ENCODE measurements around the gene FXR2. TPM values are rescaled to one million over a fixed set of nuclear protein-coding genes. Genes with fewer than 3 reads are reported as not detected.

The FXR2 gene
- total RNA-seq, 3 donors from 2014 or later: 22.8 to 33.9 (median 25.6) TPM

DNA sequence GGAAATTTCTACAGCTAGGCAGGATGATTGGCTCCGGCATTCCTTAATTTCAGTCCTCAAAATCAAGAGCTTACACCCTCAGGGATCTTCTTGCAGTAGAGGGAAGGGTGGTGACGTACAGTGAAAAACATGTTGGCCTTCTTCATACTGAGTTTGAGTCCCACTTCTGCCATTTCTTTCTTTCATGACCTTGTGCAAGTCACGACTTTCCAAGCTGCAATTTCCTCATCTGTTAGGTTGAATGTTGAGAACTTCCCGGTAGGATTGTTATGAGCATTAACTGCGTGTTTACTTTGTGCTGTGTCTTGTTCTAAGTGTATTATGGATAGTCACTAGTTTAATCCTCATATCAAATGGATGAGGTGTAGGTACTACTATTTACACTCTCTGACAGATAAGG, 45.1 kb downstream of the FXR2 start:
- intact Hi-C loops (cut with DNase I; ENCODE audit: low total_unique reads): loop anchor here (10.0 kb wide), 1 partner anchor 55 kb away; no protein-coding TSS in a partner anchor
- no peaks in the 10 kb centered on the region for H3K36me3 ChIP-seq
- no peak for DNase-seq (ENCODE audit: low spot score in 2 of 2)

DNA sequence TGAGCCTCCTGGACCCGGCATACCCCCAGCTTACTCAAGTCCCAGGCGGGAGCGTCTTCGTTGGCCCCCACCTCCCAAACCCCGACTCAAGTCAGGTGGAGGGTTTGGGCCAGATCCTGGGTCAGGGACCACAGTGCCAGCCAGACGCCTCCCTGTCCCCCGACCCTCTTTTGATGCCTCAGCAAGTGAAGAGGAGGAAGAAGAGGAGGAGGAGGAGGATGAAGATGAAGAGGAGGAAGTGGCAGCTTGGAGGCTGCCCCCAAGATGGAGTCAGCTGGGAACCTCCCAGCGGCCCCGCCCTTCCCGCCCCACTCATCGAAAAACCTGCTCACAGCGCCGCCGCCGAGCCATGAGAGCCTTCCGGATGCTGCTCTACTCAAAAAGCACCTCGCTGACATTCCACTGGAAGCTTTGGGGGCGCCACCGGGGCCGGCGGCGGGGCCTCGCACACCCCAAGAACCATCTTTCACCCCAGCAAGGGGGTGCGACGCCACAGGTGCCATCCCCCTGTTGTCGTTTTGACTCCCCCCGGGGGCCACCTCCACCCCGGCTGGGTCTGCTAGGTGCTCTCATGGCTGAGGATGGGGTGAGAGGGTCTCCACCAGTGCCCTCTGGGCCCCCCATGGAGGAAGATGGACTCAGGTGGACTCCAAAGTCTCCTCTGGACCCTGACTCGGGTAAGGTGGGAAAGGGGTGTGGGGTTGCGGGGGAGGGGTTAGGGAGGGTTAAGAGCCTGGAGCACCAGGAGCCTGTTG, 51.4 kb downstream of the FXR2 start:
- H3K9me3 ChIP-seq: no peaks in the 10 kb centered on the region
- peak overlapping the region in 2 of 3 donors; percentile 81 to 90 for H3K4me3 ChIP-seq
- DNase-seq (ENCODE audit: low spot score in 2 of 2): no peak
- no peaks in the 10 kb centered on the region for H3K27me3 ChIP-seq
- no peaks in the 10 kb centered on the region for H3K36me3 ChIP-seq
- no peak overlapping the region for H3K27ac ChIP-seq
- intact Hi-C loops (cut with DNase I; ENCODE audit: low total_unique reads): loop anchor here (10.0 kb wide), 1 partner anchor 48 kb away; no protein-coding TSS in a partner anchor
- H3K4me1 ChIP-seq: peaks cover 10 to 34% of the 10 kb centered on the region in 2 donors
- TF ChIP-seq POLR2AphosphoS5 (IDR thresholded peaks at IDR 0.05) (no peak), POLR2A (IDR thresholded peaks at IDR 0.05) (no peak)
- TF ChIP-seq, protein P1, sequence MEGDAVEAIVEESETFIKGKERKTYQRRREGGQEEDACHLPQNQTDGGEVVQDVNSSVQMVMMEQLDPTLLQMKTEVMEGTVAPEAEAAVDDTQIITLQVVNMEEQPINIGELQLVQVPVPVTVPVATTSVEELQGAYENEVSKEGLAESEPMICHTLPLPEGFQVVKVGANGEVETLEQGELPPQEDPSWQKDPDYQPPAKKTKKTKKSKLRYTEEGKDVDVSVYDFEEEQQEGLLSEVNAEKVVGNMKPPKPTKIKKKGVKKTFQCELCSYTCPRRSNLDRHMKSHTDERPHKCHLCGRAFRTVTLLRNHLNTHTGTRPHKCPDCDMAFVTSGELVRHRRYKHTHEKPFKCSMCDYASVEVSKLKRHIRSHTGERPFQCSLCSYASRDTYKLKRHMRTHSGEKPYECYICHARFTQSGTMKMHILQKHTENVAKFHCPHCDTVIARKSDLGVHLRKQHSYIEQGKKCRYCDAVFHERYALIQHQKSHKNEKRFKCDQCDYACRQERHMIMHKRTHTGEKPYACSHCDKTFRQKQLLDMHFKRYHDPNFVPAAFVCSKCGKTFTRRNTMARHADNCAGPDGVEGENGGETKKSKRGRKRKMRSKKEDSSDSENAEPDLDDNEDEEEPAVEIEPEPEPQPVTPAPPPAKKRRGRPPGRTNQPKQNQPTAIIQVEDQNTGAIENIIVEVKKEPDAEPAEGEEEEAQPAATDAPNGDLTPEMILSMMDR (IDR thresholded peaks at IDR 0.05): no peak

More for the DNA sequence above, 45.1 kb downstream of the FXR2 start:
- H3K4me3 ChIP-seq: no peak overlapping the region
- TF ChIP-seq POLR2A (IDR thresholded peaks at IDR 0.05) (no peak), POLR2AphosphoS5 (IDR thresholded peaks at IDR 0.05) (no peak)
- TF ChIP-seq, protein P1 (IDR thresholded peaks at IDR 0.05): no peak
- no peak overlapping the region for H3K27ac ChIP-seq
- H3K9me3 ChIP-seq: no peaks in the 10 kb centered on the region
- H3K27me3 ChIP-seq: no peaks in the 10 kb centered on the region
- peaks cover 0 to 8% of the 10 kb centered on the region in 2 donors for H3K4me1 ChIP-seq

DNA sequence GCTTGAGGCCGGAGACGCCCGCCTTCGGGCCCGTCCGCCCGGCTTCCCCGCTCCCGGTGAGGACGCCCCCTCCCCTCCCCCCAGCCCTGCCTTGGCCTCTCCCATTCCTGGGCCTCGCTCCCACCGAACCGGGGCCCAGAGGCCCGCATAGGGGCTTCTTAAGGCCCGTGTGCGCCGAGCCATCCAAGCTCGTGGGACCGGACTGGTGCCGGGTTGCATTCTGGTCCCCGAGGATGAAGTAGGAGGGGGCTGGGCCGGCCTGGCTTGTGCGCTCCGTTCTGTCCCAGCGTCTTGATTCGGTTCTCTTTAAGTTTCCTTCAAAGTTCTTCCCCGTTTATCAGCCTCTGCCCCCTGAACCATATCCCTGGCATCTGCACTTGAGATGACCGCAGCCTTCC, 52.5 kb downstream of the FXR2 start:
- H3K4me1 ChIP-seq: peaks cover 14 to 42% of the 10 kb centered on the region in 2 donors
- no peak for DNase-seq (ENCODE audit: low spot score in 2 of 2)
- no peaks in the 10 kb centered on the region for H3K36me3 ChIP-seq
- no peak for TF ChIP-seq POLR2AphosphoS5 (IDR thresholded peaks at IDR 0.05)
- TF ChIP-seq, protein P1 (IDR thresholded peaks at IDR 0.05): no peak
- no peak for TF ChIP-seq POLR2A (IDR thresholded peaks at IDR 0.05)
- intact Hi-C loops (cut with DNase I; ENCODE audit: low total_unique reads): loop anchor here (10.0 kb wide), 1 partner anchor 47 kb away; no protein-coding TSS in a partner anchor
- H3K9me3 ChIP-seq: no peaks in the 10 kb centered on the region
- peak overlapping the region; percentile 98 to 99 for H3K27ac ChIP-seq
- H3K4me3 ChIP-seq: peak overlapping the region; percentile 81 to 90 (median 89)
- H3K27me3 ChIP-seq: no peaks in the 10 kb centered on the region

DNA sequence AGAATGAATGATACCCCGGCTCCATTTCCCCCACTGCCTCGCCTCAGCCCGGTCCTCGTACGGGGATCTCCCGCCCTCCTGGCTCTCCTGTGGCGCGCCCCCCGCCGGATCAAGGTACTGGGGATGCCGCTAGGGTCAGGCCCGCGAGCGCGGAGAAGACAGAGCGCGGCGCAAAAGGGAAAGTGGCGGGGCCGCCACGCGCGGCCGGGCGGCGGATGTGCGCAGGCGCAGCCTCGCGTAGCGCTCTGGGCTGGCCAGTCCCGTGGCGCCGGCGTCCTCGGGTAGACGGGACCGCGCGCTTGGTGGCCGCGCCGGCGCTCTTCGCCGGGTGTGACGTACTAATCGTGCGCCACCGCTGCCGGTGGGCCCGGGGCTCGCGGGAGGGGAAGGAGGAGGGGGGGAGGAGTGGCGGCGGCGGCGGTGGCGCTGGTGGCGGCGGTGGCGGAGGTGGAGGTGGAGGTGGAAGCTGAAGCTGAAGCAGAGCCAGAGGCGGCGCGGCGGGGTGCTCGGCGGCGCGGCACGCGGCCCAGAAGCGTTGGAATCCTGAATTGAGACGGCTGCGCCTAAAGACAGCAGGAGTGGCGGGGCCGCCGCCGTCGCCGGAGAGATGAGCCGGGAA, 53.0 kb downstream of the FXR2 start, which contains the start of gene SENP3:
TSS of gene SENP3 (plus strand) at position 331 of the 619 bp plus-strand sequence. CDS start 1,158 bp downstream, outside the sequence.
- H3K4me3 ChIP-seq: peak within 1 kb of the TSS; percentile 81 to 90 (median 89)
- H3K36me3 ChIP-seq: no peaks in the 10 kb centered on the region
- intact Hi-C loops (cut with DNase I; ENCODE audit: low total_unique reads): loop anchor here (10.0 kb wide), 1 partner anchor 47 kb away; no protein-coding TSS in a partner anchor
- peak within 1 kb of the TSS; percentile 98 to 99 for H3K27ac ChIP-seq
- H3K27me3 ChIP-seq: no peaks in the 10 kb centered on the region
- H3K4me1 ChIP-seq: peaks cover 15 to 43% of the 10 kb centered on the region in 2 donors
- DNase-seq (ENCODE audit: low spot score in 2 of 2): peak; percentile 83 to 85
- TF ChIP-seq POLR2AphosphoS5 (IDR thresholded peaks at IDR 0.05) (peak in 2 of 3 donors; percentile 37 to 60), POLR2A (IDR thresholded peaks at IDR 0.05) (no peak)
- TF ChIP-seq, protein P1 (IDR thresholded peaks at IDR 0.05): no peak
- no peaks in the 10 kb centered on the region for H3K9me3 ChIP-seq
